Adrenal gland (tissue), 12 donors: ENCODE measurements around the gene RASGEF1C. TPM values are rescaled to one million over a fixed set of nuclear protein-coding genes. Genes with fewer than 3 reads are reported as not detected.

Experiments used
- DNase-seq, 7 donors: peaks; one replicate each; pipeline ENCODE4 v3.0.0-alpha.2; 2019 to 2020
- H3K27ac ChIP-seq, 5 donors: fragments of 200-600 bp; sonication (generic) in 4 of 5; 1 replicate in 3 of 5; 2 replicates in 2 of 5; pipeline versions ENCODE4 v1.5.1 to v1.8.0; 2016 to 2020; ENCODE audit warnings: mild to moderate bottlenecking in 1 of 5
- H3K27me3 ChIP-seq: fragments of 200-600 bp; 2 replicates; pipeline ENCODE4 v1.8.0; 2021
- H3K36me3 ChIP-seq, 2 donors: fragments of 200-600 bp; replicated peaks in 1 of 2; 1 replicate in 1 of 2; 2 replicates in 1 of 2; pipeline versions ENCODE4 v1.5.1 to v1.8.0; 2018 to 2022
- H3K4me1 ChIP-seq, 2 donors: fragments of 200-600 bp; replicated peaks in 1 of 2; 1 replicate in 1 of 2; 2 replicates in 1 of 2; pipeline versions ENCODE4 v1.5.1 to v1.8.0; 2018 to 2021
- H3K4me3 ChIP-seq, 4 donors: fragments of 200-600 bp; sonication (generic) in 3 of 4; one replicate each; pipeline ENCODE4 v1.5.1; 2016 to 2018
- H3K9me3 ChIP-seq, 3 donors: fragments of 200-600 bp; sonication (generic) in 1 of 3; replicated peaks in 1 of 3; 1 replicate in 2 of 3; 2 replicates in 1 of 3; pipeline versions ENCODE4 v1.5.1 to v1.8.0; 2016 to 2021
- POLR2A ChIP-seq, 2 donors: fragments of 450-650 bp; IDR thresholded peaks; one replicate each; pipeline ENCODE4 v1.6.1; 2017; ENCODE audit warnings: antibody characterized with exemption in 2 of 2, mild to moderate bottlenecking in 2 of 2, moderate library complexity in 1 of 2
- WGBS, 4 donors: extraction: QIAGEN DNeasy Blood & Tissue Kit in 2 of 4; methylation state at CpG; one replicate each; pipeline versions ENCODE4 v1.1.5 to v1.1.7; 2013 to 2017; 5-methylcytosine and 5-hydroxymethylcytosine counted together
- intact Hi-C, 2 donors: fragments of 100-400 bp; cut with DNase I; formaldehyde crosslinking; loops; one replicate each; pipeline versions ENCODE4 v1.14.1 to v1.15.0; 2022 to 2023
- polyA plus RNA-seq, 3 donors: library from polyadenylated mRNA; stranded (reverse); fragments of 200-250 nt in 2 of 3; fragments of 350-450 nt in 1 of 3; fragmentation: Illumina TruSeq in 1 of 3; extraction: RNeasy Lipid Tissue Mini Kit (QIAGEN cat#74804) in 1 of 3; gene quantifications; one replicate each; pipeline ENCODE4 v1.2.3, GENCODE V29; 2013 to 2014
- total RNA-seq, 9 donors: library from RNA; depleted of rRNA in 4 of 9; stranded (reverse); fragments of >200 nt in 4 of 9; fragments of 120-200 nt in 1 of 9; fragmentation: NEBNext Ultra II Directional in 1 of 9; extraction: Animal tissue kit (Norgen Biotek cat#: 25700) in 1 of 9; gene quantifications; one replicate each; pipeline versions ENCODE4 v1.1.0 to v1.2.4, GENCODE V29; 2013 to 2023
- TF ChIP-seq, protein P1 (sequence below), 6 experiments: fragments of 450-650 bp in 4 of 6; fragments of 200-600 bp in 2 of 6; sonication (generic) in 1 of 6; IDR thresholded peaks; 1 replicate in 5 of 6; 2 replicates in 1 of 6; pipeline versions ENCODE4 v1.5.1 to v1.8.0; 2016 to 2021; ENCODE audit warnings: antibody characterized with exemption in 6 of 6, mild to moderate bottlenecking in 2 of 6, moderate library complexity in 1 of 6
- donor health status: healthy with polysubstance abuse.
- donor health status: Bipolar disorder and iron deficiency.
- donor health status: DM: yes; HTN: yes; CAD: no.
- donor health status: DM: no; HTN: no; CAD: no.
- donor health status: DM: no; HTN: no; CAD: no.
- donor health status: DM: yes; HTN: yes; CAD: no.

Gene RASGEF1C
- total and polyA plus RNA-seq, 12 donors = 0.15 to 1.9 (median 0.74) TPM; not detected in 6

DNA sequence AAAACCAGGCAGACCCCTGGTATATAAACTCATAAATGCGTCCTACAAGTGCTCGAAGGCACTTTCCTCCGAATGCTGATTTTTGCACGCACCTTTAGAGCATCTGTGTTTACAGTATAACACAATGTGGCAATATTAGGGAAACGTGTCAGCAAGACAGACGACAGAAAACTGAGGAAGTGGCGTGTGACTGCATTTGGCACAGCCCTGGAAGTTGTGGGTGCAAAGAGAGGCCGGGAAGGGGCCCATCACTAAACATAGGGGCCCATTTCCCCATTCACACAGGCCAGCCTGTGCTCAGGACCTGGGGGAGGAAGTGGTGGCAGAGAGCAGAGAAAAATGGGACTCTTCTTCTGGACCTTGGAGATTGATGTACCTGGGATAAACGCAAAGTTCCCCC lies 48.2 kb downstream of the RASGEF1C start:
- no peak for TF ChIP-seq POLR2A (IDR thresholded peaks at IDR 0.05)
- TF ChIP-seq, protein P1, sequence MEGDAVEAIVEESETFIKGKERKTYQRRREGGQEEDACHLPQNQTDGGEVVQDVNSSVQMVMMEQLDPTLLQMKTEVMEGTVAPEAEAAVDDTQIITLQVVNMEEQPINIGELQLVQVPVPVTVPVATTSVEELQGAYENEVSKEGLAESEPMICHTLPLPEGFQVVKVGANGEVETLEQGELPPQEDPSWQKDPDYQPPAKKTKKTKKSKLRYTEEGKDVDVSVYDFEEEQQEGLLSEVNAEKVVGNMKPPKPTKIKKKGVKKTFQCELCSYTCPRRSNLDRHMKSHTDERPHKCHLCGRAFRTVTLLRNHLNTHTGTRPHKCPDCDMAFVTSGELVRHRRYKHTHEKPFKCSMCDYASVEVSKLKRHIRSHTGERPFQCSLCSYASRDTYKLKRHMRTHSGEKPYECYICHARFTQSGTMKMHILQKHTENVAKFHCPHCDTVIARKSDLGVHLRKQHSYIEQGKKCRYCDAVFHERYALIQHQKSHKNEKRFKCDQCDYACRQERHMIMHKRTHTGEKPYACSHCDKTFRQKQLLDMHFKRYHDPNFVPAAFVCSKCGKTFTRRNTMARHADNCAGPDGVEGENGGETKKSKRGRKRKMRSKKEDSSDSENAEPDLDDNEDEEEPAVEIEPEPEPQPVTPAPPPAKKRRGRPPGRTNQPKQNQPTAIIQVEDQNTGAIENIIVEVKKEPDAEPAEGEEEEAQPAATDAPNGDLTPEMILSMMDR (IDR thresholded peaks at IDR 0.05) = no peak
- no peaks in the 10 kb centered on the region for H3K9me3 ChIP-seq
- H3K4me1 ChIP-seq = peaks cover 0 to under 1% of the 10 kb centered on the region in 2 donors
- DNase-seq = peak in 1 of 7 donors; percentile 53
- 56 to 71% (median 57%) methylated on average over 9 of the region's 9 CpGs for WGBS, 4 donors
- intact Hi-C loops = no loop called here
- H3K27me3 ChIP-seq = peaks cover 3% of the 10 kb centered on the region
- H3K4me3 ChIP-seq = no peak overlapping the region
- no peak overlapping the region for H3K27ac ChIP-seq
- H3K36me3 ChIP-seq = no peaks in the 10 kb centered on the region

DNA sequence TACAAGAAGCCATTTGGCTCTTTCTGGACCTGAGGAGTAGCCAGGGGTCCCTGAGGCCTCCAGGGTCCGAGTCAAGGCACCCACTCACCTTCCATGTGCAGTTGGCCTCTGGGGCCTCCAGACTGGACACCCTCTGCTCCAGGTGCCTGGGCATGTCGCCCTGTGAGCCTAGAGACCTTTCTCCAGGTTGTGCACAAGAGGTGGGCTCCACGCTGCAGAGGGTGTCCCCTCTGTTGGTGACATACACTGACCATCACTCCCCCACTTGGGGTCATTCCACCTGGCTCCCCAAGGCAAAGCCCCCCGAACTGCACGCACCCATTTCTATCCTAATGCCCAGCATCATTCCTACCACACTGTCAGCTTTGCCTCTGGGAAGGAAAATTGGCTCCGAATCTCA lies 48.8 kb downstream of the RASGEF1C start:
- H3K9me3 ChIP-seq = no peaks in the 10 kb centered on the region
- intact Hi-C loops = no loop called here
- WGBS, 4 donors = 73 to 91% (median 86%) methylated on average over 6 of the region's 6 CpGs
- H3K4me1 ChIP-seq = peaks cover 0 to 4% of the 10 kb centered on the region in 2 donors
- TF ChIP-seq, protein P1 (IDR thresholded peaks at IDR 0.05) = no peak
- no peak for TF ChIP-seq POLR2A (IDR thresholded peaks at IDR 0.05)
- no peak overlapping the region for H3K27ac ChIP-seq
- H3K36me3 ChIP-seq = no peaks in the 10 kb centered on the region
- H3K4me3 ChIP-seq = no peak overlapping the region
- DNase-seq = no peak
- H3K27me3 ChIP-seq = peaks cover 3% of the 10 kb centered on the region

DNA sequence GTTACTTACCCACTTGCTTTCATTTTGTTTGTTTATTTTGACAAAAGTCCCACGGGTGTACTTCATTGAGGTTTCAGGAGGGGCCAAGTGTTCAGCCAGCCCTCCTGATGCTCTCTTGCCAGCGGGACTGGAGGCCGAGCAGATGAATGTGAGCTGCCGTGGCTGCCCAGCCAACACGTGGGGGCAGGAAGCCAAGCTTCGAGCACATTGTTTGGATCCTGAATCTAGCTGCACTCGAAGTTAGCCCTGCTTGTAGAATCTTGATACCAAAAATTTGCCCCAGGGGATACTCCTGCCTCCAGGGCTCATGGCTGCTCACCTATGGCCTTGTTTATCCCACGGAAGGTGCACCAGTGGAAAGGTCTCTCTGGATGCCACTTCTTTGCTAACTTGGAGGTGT lies 49.3 kb downstream of the RASGEF1C start:
- Histone ChIP-seq H3K4me3 (no peak overlapping the region), H3K4me1 (peaks cover 0 to 4% of the 10 kb centered on the region in 2 donors), H3K27me3 (peaks cover 3% of the 10 kb centered on the region), H3K27ac (no peak overlapping the region), H3K9me3 (no peaks in the 10 kb centered on the region), H3K36me3 (no peaks in the 10 kb centered on the region)
- 37 to 58% (median 56%) methylated on average over 7 to 8 of the region's 8 CpGs for WGBS, 4 donors
- intact Hi-C loops = no loop called here
- peak in 1 of 7 donors; percentile 33 for DNase-seq
- TF ChIP-seq POLR2A (IDR thresholded peaks at IDR 0.05) = no peak
- TF ChIP-seq, protein P1 (IDR thresholded peaks at IDR 0.05) = no peak

DNA sequence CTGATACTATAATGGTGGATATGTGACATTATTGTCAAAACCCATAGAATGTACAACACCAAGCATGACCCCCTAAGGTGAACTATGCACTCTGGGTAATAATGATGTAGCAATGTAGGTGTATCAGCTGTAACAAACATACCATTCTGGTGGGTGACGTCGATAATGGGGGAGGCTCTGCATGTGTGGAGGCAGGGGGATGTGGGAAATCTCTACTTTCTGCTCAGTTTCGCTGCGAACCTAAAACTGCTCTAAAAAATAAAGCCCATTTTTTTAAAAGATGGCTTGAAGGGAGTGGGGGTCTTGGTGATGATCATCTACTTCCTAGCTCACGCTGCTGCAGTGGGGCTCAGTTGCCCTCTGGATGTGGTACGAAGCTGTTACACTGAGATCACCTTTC lies 51.1 kb downstream of the RASGEF1C start:
- intact Hi-C loops = no loop called here
- no peak overlapping the region for H3K4me3 ChIP-seq
- H3K27me3 ChIP-seq = peaks cover 3% of the 10 kb centered on the region
- no peaks in the 10 kb centered on the region for H3K36me3 ChIP-seq
- WGBS, 4 donors = 85 to 93% (median 91%) methylated on average over 6 of the region's 6 CpGs
- no peak for TF ChIP-seq POLR2A (IDR thresholded peaks at IDR 0.05)
- TF ChIP-seq, protein P1 (IDR thresholded peaks at IDR 0.05) = no peak
- H3K4me1 ChIP-seq = peaks cover 0 to 4% of the 10 kb centered on the region in 2 donors
- no peak overlapping the region for H3K27ac ChIP-seq
- no peak for DNase-seq
- no peaks in the 10 kb centered on the region for H3K9me3 ChIP-seq
